ENCODE results near the gene ADAM8. TPM values are rescaled to one million over a fixed set of nuclear protein-coding genes. Genes with fewer than 3 reads are reported as not detected.

Gene ADAM8
- total and polyA plus RNA-seq, 2 of the 8 experiments (the other 6 are each of a cell fraction or from before 2014, with no cell fraction given) = 4.6 TPM

GRCh38 chr10:133237588-133238465 is 38.8 kb downstream of the ADAM8 start, which contains the start of gene VENTX (continued):
- no peak for TF ChIP-seq MAFK (IDR thresholded peaks at IDR 0.05; ENCODE audit: low read depth, low read length)
